ENCODE measurements around the gene COL9A1. TPM values are rescaled to one million over a fixed set of nuclear protein-coding genes. Genes with fewer than 3 reads are reported as not detected.
"Not testable (repeated sequence)": the region's sequence is repeated elsewhere in the genome, so short reads cannot be mapped to it uniquely, and the experiment has no call there.

COL9A1 gene
- total RNA-seq (ENCODE audit: unreplicated experiment): 0.77 TPM
- long read RNA-seq: 0 reads

GRCh38 chr6:70303034-70303525 lies at the start of gene COL9A1:
COL9A1 (minus strand) TSS chr6:70303084; CDS start chr6:70302924, 160 bp downstream.
- TF ChIP-seq CTCF (IDR thresholded peaks at IDR 0.05; ENCODE audit: unreplicated experiment): no peak
- H3K4me1 Mint-ChIP-seq (ENCODE audit: unreplicated experiment): no peaks in the 10 kb centered on the region
- no peak for DNase-seq (ENCODE audit: low spot score)
- H3K36me3 Mint-ChIP-seq (ENCODE audit: low read depth, unreplicated experiment): no peaks in the 10 kb centered on the region
- no peak within 1 kb of the TSS for H3K4me3 Mint-ChIP-seq (ENCODE audit: unreplicated experiment)
- no peaks in the 10 kb centered on the region for H3K9me3 Mint-ChIP-seq (ENCODE audit: unreplicated experiment)
- H3K27ac Mint-ChIP-seq (ENCODE audit: unreplicated experiment): no peak within 1 kb of the TSS
- H3K27me3 Mint-ChIP-seq (ENCODE audit: unreplicated experiment): peaks cover 2% of the 10 kb centered on the region

GRCh38 chr6:70351461-70351860 lies 48.6 kb upstream of the COL9A1 start:
- Mint-ChIP-seq H3K27ac (ENCODE audit: unreplicated experiment) (no peak overlapping the region), H3K9me3 (ENCODE audit: unreplicated experiment) (no peaks in the 10 kb centered on the region), H3K27me3 (ENCODE audit: unreplicated experiment) (peaks cover 2% of the 10 kb centered on the region), H3K4me1 (ENCODE audit: unreplicated experiment) (peaks cover 8% of the 10 kb centered on the region), H3K36me3 (ENCODE audit: low read depth, unreplicated experiment) (no peaks in the 10 kb centered on the region), H3K4me3 (ENCODE audit: unreplicated experiment) (no peak overlapping the region)
- DNase-seq (ENCODE audit: low spot score): no peak
- no peak for TF ChIP-seq CTCF (IDR thresholded peaks at IDR 0.05; ENCODE audit: unreplicated experiment)

GRCh38 chr6:70345619-70346018 lies 42.7 kb upstream of the COL9A1 start:
- Mint-ChIP-seq H3K9me3 (ENCODE audit: unreplicated experiment) (no peaks in the 10 kb centered on the region), H3K27ac (ENCODE audit: unreplicated experiment) (no peak overlapping the region), H3K36me3 (ENCODE audit: low read depth, unreplicated experiment) (peaks cover 1% of the 10 kb centered on the region), H3K4me1 (ENCODE audit: unreplicated experiment) (no peaks in the 10 kb centered on the region), H3K27me3 (ENCODE audit: unreplicated experiment) (peaks cover 2% of the 10 kb centered on the region), H3K4me3 (ENCODE audit: unreplicated experiment) (no peak overlapping the region)
- TF ChIP-seq CTCF (IDR thresholded peaks at IDR 0.05; ENCODE audit: unreplicated experiment): no peak
- DNase-seq (ENCODE audit: low spot score): no peak

GRCh38 chr6:70343313-70343712 lies 40.4 kb upstream of the COL9A1 start:
- no peak overlapping the region for H3K27ac Mint-ChIP-seq (ENCODE audit: unreplicated experiment)
- H3K9me3 Mint-ChIP-seq (ENCODE audit: unreplicated experiment): no peaks in the 10 kb centered on the region
- H3K27me3 Mint-ChIP-seq (ENCODE audit: unreplicated experiment): peaks cover 2% of the 10 kb centered on the region
- peaks cover 4% of the 10 kb centered on the region for H3K36me3 Mint-ChIP-seq (ENCODE audit: low read depth, unreplicated experiment)
- no peak overlapping the region for H3K4me3 Mint-ChIP-seq (ENCODE audit: unreplicated experiment)
- no peak for DNase-seq (ENCODE audit: low spot score)
- H3K4me1 Mint-ChIP-seq (ENCODE audit: unreplicated experiment): no peaks in the 10 kb centered on the region
- TF ChIP-seq CTCF (IDR thresholded peaks at IDR 0.05; ENCODE audit: unreplicated experiment): no peak

- H3K4me3 Mint-ChIP-seq (ENCODE audit: unreplicated experiment); H3K36me3 Mint-ChIP-seq (ENCODE audit: low read depth, unreplicated experiment); H3K27ac Mint-ChIP-seq (ENCODE audit: unreplicated experiment); DNase-seq (ENCODE audit: low spot score); H3K9me3 Mint-ChIP-seq (ENCODE audit: unreplicated experiment); H3K27me3 Mint-ChIP-seq (ENCODE audit: unreplicated experiment); H3K4me1 Mint-ChIP-seq (ENCODE audit: unreplicated experiment): not testable (repeated sequence)
Observed at GRCh38 chr6:70339810-70340209, 36.9 kb upstream of the COL9A1 start.

All from endothelial cell (in vitro differentiated cells).